ENCODE measurements around the gene TUBB3.

DNA sequence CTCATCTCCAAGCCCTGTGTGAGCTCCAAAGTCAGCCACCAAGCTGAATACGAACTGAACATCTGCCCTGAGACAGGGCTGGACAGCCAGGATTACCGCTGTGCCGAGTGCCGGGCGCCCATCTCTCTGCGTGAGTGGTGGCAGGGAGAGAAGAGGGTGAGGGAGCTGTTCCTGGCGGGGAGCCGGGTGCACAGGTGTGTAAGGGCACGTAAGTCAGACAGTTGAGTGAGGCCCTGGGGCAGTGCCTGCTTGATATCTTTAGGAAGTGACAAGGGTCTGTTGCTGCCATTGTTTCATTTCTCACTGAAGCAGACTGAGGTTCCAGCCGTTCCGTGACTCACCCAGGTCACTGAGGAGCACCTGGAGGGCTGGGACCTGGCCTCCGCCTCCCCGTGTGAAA, 37.8 kb downstream of the TUBB3 start:
- TF ChIP-seq, protein P1, sequence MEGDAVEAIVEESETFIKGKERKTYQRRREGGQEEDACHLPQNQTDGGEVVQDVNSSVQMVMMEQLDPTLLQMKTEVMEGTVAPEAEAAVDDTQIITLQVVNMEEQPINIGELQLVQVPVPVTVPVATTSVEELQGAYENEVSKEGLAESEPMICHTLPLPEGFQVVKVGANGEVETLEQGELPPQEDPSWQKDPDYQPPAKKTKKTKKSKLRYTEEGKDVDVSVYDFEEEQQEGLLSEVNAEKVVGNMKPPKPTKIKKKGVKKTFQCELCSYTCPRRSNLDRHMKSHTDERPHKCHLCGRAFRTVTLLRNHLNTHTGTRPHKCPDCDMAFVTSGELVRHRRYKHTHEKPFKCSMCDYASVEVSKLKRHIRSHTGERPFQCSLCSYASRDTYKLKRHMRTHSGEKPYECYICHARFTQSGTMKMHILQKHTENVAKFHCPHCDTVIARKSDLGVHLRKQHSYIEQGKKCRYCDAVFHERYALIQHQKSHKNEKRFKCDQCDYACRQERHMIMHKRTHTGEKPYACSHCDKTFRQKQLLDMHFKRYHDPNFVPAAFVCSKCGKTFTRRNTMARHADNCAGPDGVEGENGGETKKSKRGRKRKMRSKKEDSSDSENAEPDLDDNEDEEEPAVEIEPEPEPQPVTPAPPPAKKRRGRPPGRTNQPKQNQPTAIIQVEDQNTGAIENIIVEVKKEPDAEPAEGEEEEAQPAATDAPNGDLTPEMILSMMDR (IDR thresholded peaks at IDR 0.05): no peak
- no peak for TF ChIP-seq EZH2 (IDR thresholded peaks at IDR 0.05; ENCODE audit: borderline replicate concordance, insufficient read depth, low read depth, low read length, poor library complexity, severe bottlenecking)

All from B cell (primary cell).